Hematopoietic multipotent progenitor cell treated with erythropoietin and hydrocortisone succinate and interleukin-3 and kit ligand, for 8 days (in vitro differentiated cells): ENCODE results near the gene U2AF2.

Source experiments
- DNase-seq: peaks from one replicate; pipeline ENCODE4 v3.0.0-alpha.2; 2015

The U2AF2 gene

DNA sequence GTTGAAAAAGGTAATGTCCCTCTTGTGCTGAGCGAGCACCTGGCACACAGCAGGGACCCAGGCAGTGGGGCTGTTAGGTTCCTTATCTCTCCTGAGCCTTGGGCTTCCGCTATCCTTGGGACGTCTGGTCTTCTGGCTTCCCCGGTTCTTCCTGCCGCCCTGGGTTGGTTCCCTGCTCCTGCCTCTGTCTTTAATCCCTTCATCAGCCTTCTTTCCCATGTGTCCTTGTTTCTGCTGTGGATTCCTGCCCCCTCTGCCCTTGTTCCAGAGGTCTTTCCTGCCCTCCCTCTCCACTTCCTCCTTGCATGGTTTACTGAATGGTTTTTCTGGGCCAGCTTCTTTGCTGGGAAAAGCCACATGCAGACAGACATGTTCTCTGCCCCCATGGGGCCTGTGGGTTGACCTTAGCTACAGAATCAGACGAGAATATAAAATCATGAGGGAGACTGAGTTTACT lies 22.8 kb downstream of the U2AF2 start:
- DNase-seq = no peak

GRCh38 chr19:55678121-55678671 lies 23.4 kb downstream of the U2AF2 start:
- no peak for DNase-seq

DNA sequence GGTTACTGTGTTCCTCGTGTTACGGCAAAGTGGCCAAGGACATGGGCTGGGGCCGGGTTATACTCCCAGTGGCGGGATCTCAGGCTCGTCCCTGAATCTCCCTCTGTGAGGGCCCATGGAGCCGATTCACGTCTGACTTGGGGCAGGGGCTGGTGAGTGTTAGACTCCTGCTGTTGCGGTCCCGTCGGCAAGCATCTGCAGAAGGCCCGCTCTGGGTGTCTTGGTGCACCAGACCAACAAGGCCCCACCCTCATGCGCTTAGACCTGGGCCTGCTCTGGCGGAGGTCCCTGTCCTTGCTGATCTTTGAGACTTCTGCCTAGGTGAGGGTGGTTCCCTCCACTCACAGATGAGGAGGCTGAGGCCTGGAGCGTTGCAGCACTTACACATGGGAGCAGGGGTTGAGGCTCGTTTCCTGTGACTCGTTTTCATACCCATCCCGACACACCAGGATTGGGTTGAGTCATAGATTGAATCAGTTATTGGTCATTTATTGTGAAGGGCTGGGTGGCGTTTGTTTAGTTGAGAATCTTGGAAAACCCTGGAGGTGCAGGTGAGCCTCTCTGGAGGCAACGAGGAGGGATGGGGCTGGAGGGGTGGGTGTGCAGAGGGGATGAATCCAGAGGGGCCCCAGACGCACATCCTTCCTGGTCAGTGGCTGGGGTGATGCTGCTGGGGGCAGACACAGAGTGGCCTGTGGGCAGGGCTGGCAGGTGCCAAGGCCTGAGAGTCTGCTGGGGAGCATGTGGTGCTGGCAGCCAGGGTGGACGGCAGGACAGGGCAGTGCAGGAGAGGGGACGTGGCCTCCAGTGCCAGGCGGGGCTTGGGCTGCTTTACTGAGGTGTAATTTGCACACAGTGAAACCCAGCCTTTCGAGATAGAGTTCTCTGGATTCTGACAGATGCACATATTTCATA lies 24.8 kb downstream of the U2AF2 start:
- no peak for DNase-seq

DNA sequence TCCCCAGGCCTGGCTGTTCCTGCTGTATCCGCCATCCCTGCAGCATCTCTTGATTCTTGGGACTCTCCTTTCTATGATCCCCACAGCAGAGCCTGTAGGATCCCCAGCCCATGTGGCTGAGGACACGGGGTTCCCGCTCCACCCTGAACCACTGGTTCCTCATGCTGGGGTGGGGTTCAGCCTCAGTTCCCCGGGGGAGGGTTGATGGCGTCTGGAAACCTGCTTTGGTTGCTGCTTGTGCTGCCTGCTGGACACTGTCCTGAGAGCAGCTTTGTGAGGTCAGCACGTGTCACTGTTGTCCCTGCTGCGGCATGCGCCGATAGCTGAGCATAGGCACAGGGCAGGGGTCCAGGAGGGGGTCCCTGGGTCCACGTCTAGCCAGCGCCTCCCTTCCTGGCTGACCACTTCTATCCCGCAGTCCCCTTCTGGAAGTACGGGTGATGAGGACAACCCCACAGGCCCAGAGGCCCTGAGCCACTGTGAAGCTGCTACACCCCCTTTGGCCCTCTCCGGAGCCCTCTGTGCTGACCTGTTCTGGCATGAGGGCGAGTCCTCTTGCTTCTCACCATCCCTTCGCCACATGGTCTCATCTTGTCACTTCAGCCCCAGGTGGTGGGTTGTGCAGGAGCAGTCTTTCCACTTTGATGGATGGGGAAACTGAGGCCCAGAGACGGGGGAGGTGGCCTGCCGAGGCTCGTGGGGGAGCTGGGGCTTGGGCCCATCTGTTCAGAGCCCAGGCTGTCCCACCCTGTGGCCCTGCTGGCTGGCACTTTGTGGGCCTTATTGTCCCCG lies 25.7 kb downstream of the U2AF2 start:
- DNase-seq = no peak

DNA sequence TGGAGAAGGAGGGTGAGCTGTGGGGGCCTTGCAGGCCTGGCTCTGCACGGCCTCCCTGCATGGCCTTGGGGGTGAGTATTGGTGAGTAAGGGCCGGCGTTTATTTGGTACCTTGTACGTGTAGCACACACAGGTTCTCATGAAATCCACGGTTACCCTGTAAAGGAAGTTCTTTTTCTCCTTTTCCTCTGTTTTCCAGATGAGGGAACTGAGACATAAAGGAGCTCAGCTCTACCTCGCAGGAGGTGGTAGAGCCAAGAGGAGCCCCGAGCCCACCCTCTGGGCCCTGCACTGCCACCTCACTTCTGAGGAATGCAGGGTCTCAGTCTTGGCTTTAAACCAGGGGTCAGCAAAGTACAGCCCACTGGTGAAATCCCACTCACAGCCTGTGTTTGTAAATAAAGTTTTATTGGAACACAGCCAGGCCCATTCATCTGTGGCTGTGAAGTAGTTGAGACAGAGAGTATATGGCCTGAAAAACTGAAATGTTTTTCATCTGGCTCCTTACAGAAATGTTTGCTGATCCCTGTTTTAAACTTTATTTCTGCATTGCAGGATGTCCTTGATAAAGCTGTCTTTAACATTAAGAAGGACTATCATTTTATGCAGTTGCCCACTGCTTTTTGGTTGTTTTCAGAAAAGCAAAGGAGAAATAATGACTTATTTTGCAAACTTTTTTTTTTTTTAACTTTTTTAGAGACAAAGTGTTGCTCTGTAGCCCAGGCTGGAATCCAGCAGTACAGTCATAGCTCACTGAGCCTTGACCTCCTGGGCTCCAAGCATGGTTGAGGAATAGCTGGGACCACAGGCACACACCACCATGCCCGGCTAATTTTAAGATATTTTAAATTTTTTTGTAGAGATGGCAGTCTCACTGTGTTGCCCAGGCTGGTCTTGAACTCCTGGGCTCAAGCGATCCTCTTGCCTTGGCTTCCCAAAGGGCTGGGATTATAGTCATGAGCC lies 26.6 kb downstream of the U2AF2 start:
- DNase-seq = no peak

- no peak for DNase-seq
Observed at GRCh38 chr19:55683449-55684261, 28.8 kb downstream of the U2AF2 start.

DNA sequence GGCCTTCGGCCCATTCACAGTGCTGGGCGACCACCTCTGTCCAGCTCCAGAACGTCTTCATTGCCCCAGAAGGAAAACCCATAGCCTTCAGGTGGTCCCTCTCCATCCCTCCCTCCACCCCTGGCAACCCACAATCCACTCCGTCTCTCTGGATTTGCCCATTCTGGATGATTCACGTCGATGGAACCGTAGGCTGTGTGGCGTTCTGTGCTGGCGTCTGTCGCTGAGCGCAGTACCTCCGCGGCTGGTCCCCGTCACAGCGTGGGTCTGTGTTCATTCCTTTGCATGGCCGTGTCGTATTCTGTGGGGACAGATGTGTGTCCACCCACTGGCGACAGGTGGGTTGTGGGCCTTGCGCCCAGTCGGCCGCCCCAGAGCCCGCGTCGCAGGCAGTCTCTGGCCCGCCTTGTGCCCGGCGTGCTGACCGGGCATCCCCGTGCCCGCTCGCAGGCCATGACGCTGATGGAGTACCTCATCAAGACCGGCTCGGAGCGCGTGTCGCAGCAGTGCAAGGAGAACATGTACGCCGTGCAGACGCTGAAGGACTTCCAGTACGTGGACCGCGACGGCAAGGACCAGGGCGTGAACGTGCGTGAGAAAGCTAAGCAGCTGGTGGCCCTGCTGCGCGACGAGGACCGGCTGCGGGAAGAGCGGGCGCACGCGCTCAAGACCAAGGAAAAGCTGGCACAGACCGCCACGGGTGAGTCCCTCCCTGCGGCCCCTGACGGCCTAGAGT lies 30.3 kb downstream of the U2AF2 start:
- no peak for DNase-seq

GRCh38 chr19:55685776-55686175 lies 30.9 kb downstream of the U2AF2 start:
- DNase-seq = no peak

DNA sequence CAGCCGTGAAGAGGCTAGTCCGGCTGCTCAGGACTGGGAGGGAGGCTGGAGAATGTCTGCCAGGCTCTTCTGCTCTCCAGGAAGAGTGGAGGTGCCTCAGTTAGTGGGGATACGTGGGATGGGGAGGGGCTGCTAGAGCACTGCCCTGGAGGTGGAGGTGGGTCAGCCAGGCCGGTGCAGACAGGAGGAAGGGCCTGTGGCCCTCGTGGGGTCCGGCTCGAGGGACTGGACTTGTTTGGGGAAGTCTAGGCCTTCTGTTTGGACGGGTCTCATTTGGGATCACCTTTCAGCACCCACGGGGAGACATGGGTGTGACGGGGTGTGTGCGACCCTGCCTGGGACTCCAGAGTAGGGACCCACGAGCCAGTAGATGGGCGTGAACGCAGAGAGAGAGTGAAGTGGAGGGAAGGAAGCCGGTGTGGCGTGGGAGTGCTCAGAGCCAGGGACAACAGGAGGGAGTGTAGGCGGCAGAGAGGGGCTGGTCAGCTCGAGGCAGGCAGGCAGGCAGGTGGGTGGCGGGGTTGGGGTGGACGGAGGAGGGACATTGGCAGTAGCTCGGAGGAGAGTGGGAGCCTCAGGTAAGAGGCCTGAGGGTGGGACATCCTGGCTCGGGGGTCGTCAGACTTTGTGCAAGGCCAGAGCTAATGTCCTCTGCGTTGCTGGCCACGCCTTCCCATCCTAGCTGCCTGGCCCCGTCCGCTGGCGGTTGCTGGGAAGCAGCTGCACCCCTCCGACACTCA lies 31.6 kb downstream of the U2AF2 start:
- no peak for DNase-seq

DNA sequence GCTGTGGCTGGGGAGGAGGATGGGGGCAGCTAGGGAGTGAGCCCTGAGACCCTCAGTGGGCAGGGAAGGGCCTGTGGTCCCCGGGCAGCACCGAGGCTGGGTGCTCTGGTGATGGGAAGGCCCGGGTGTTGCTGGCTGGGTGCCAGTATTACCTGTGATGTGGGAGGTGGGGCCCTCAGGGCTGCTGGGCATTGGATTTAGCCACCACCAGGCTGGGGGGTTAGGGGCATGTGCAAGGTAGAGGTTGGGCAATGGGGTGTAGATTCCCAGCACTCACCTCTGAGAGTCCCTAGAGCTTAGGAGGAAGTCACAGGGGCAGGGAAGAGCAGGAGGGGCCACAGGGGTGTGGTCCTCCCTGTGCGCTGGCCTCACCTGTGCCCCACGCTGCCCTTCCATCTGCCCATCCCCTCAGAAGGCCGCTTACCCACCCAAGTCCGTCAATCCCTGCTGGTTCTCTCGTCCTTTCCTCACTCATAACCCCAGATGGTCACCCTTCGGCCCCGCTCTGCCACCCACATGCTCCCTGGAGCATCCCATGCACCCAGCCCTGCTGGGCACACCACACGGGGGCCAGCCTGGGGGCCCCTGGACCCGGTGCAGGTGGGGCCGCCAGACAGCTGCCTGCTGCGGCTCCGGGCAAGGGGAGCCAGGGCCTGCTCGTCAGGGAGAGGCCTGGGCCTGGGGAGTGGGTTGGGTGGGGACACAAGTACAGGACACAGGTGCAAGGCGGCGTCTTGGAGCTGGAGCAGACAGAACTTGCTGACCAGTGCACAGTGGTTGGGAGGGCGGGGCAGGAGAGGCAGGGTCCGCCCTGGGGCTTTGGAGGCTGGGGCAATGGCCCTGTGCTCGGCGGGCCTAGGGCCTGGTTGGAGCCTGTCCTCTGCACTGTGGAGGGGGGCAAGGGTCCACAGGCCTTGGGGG lies 32.7 kb downstream of the U2AF2 start:
- DNase-seq = no peak

DNA sequence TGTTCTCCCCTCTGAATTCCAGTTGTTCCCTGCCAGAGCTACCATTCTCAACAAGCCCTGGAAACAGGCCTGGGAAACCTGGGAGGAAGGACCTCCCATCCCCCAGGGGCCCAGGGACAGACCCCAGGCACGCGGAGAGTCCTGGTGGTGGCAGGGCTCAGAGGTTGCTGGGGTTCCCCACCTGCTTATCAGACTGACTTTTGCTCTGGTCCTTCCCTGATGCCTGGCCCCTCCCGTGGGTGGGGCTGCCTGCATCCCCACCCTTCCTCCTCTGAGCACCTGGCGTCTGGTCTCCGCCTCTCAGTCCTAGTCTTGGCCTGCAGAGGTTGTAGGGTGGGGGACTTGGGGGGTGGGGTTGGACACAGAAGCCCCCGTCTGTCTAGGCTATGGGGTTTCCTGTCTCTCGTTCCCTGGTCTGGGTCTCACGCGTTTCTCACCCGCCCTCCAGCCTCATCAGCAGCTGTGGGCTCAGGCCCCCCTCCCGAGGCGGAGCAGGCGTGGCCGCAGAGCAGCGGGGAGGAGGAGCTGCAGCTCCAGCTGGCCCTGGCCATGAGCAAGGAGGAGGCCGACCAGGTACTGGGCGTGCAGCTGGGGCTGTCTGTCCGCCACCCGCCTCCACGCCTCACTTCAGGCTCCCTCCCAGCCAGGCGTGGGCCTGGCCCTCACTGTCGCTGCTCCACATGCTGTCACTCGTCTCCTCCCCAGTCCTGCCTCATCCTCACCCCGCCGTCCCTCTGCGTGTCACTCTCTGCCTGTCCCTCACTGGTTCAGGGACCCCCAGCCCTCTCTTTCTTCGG lies 33.8 kb downstream of the U2AF2 start:
- DNase-seq = peak; percentile 16

DNA sequence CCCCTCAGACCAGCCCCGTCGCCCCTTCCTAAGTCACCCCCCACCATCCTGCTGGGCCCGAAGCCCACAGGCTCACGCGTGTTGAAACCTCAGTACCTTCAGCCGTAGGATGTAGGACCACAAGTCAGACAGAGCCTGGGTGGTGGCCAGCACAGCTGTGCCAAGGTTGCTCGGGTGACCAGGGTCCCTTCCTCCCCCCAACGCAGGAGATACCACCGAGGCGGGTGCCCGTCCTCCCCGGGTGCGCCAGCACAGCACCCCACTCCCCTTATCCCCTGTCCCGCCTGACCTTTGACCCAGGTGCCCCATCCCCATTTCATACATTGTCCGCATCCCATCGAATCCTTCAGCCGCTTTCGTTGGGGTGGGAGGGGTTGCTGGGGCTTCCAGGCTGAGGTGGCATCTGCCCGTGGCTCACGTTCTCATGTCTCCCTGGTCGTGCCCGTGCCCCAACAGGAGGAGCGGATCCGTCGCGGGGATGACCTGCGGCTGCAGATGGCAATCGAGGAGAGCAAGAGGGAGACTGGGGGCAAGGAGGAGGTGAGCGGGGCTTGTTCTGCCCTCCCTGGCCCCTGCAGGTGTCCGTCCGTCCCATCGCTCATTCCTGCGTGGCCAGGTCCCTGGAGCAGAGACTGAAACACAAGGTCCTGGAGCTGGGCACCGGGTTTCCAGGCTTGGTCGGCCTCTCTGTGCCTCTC lies 34.7 kb downstream of the U2AF2 start:
- DNase-seq = no peak

- no peak for DNase-seq
Observed at GRCh38 chr19:55690109-55690768, 35.4 kb downstream of the U2AF2 start.

GRCh38 chr19:55690769-55691545 lies 36.1 kb downstream of the U2AF2 start:
- DNase-seq = no peak

DNA sequence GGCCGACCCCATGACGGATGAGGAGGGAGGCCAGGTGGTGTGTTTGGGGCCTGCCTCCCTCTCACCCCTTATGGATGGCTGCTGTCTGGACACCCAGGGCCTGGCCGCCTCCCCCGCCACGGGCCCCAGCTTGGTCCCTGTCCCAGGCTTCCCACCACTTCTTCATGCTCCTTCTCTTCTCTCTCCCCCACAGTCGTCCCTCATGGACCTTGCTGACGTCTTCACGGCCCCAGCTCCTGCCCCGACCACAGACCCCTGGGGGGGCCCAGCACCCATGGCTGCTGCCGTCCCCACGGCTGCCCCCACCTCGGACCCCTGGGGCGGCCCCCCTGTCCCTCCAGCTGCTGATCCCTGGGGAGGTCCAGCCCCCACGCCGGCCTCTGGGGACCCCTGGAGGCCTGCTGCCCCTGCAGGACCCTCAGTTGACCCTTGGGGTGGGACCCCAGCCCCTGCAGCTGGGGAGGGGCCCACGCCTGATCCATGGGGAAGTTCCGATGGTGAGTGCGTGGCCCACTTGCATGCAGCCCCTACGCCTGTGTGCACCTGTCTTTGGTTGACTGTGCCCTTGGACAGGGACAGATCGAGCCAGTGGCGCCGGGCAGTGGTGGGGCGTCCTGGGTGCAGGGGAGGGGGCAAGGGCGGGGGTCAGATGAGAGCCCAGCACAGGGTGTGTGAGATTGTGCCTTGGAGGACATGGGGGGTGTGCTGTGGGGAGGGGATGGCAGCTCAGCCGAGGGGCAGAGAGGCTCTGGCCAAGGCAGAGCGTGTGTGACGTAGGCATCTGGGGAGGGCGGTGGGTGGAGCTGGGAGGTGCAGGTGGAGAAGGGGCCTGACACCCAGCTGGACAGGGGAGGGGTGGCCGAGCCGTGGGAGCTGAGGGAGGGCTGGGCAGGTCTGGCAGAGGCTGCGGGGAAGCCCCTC lies 37.0 kb downstream of the U2AF2 start:
- no peak for DNase-seq
